ENCODE data around the gene VSTM2B.

VSTM2B gene

DNA sequence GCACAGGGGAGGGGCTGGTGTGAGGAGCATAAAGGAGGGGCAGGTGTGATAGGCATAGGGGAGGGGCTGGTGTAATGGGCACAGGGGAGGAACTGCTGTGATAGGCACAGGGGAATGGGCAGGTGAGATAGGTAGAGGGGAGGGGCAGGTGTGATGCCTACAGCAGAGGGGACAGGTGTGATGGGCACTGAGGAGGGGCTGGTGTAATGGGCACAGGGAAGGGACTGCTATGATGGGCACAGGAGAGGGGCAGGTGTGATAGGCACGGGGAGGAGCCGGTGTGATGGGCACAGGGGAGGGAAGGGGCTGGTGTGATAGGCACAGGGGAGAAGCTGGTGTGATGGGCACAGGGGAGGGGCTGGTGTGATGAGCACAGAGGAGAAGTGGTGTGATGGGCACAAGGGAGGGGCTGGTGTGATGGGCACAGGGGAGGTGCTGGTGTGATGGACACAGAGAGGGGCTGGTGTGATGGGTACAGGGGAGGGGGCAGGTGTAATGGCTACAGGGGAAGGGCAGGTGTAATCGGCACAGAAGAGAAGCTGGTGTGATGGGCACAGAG lies 40.8 kb downstream of the VSTM2B start:
- DNase-seq (ENCODE audit: low read depth) = no peak

DNA sequence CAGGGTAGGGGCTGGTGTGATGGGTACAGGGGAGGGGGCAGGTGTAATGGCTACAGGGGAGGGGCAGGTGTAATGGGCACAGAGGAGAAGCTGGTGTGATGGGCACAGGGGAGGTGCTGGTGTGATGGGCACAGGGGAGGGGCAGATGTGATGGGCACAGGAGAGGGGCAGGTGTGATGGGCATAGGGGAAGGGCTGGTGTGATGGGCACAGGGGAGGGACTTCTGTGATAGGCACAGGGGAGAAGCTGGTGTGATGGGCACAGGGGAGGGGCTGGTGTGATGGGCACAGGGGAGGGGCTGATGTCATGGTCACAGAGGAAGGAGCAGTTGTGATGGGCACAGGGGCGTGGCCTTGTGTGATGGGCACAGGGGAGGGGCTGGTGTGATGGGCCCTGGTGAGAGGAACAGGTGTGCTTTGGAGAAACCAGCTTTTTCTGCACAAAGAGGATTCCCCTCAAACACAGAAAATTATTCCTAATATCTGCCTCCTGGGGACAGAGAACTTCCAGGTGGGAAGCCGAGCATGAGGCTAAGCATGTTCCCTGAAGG lies 41.6 kb downstream of the VSTM2B start:
- no peak for DNase-seq (ENCODE audit: low read depth)

DNA sequence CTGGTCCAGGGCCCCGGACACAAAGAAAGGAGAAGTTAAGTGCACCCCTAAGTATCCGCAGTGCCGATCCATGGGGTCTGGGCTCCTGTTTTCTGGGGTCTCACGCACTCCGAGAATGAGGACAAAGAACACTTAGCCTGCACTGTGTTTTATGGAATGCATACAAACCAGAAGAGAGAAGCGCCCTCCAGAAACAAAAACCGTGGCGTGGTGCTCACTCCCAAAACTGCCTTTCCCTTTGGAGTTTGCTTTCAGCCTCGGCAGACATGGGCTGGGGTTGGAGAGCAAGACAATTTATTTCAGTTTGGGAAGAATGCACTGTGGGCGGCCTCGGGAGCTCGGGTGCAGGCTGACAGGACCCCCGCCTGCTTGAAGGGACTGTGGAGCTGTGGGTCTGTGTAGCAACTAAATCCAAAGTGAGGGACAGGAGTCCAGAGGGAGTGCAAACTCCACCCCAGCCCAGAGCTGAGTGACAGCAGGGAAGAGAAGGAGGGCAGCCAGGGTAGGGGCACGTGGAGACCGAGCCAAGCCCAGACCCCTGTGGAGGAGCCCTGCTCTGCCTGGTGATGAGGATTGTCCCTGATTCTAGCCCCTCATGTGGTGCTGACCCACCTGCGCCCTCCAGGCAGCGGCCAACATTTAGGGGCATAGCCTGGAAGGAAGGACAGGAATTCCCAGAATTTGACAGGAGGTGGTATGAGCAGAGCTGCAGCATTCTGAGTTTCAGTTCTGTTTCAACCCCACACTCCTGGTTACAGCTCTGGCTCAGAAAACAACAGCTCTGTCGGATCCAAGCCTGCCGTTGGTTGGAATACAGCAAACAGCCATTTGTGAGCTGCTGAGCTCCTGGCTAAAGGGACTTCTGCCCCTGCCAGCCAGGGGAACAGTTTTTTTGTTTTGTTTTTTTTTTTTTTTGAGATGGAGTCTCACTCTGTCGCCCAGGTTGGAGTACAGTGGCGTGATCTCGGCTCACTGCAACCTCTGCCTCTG lies 42.5 kb downstream of the VSTM2B start:
- no peak for DNase-seq (ENCODE audit: low read depth)

DNA sequence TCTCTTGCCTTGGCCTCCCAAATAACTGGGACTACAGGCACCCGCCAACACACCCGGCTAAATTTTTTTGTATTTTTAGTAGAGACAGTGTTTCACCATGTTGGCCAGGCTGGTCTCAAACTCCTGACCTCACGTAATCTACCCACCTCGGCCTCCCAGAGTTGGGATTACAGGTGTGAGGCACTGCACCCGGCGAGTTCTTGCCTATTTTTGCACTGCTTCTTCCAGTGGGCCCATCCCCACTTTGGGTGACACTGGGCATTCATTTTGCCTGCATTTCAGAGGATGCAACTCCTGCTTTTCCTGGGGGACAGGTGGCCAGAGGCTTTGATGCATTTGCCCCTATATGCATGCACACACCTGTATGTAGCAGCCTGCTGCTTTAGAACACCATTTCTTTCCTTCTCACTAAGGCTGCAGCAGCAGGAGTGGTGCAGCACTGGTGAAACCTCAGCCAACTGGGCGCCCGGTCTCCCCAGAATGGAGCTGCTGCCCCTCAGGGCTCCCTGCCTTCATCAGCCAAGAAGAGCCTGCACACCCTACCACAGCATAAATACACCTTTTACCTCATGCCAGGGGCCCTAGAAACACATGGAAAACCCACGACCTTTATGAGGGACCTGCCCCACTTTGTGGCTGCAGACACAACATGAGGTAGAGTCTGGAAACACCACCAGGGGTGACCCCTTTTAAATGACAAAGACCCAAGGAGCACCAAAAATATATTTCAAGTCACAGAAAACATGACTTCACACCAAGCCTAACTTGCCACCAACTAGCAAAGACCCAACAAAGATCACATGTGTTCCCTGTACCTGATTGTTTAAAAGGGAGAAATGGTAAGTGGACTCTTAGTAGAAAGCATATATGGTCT lies 43.5 kb downstream of the VSTM2B start:
- DNase-seq (ENCODE audit: low read depth) = no peak

DNA sequence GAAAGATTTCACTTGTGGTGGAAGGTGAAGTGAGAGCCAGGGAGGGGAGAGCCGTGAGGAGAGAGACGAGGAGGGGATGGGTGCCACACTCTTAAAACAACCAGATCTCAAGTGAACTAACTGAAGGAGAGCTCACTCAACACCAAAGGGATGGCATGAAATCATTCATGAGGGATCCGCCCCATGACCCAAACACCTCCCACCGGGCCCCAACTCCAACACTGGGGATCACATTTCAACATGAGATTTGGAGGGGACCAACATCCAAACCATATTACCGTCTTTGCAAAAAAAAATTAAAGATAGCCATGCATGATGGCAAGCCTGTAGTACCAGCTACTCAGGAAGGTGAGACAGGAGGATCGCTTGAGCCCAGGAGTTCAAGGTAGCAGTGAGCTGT lies 45.4 kb downstream of the VSTM2B start:
- no peak for DNase-seq (ENCODE audit: low read depth)

DNA sequence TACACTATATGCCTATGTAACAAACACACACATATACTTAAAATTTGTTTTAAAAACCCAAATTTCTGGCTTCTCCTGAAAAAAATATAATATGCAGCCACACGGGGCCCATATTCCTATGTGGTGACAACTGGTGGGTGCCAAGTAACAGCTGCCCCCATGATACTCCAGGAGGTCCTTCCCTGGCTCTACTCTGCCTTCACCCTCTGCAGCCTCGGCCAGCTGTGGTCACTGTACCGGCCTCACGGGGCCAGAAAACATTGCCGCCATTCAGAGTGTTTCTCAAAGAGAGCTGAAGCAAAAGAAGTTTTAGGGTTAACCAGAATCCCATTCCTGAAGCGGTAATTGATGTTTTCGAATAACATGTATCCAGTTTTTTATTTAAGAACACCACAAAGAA lies 47.7 kb downstream of the VSTM2B start:
- DNase-seq (ENCODE audit: low read depth) = no peak

DNA sequence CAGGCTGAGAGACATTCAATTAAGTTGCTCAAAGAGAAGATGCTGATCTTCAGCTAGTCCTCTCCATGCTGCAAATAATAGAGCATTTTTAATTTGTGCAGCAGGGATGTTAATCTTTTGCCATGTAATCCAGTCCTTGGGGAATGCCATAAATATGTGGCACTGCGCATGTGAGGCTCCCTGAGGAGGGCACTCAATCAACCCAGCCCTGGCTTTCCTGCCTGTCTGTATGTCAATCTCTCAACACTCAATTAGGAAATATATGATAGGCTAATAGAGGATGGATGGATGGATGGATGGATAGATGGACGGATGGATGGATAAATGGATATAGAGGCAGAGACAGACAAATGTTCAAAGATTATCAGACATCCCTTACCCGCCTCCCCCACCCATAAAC lies 48.7 kb downstream of the VSTM2B start:
- no peak for DNase-seq (ENCODE audit: low read depth)

DNA sequence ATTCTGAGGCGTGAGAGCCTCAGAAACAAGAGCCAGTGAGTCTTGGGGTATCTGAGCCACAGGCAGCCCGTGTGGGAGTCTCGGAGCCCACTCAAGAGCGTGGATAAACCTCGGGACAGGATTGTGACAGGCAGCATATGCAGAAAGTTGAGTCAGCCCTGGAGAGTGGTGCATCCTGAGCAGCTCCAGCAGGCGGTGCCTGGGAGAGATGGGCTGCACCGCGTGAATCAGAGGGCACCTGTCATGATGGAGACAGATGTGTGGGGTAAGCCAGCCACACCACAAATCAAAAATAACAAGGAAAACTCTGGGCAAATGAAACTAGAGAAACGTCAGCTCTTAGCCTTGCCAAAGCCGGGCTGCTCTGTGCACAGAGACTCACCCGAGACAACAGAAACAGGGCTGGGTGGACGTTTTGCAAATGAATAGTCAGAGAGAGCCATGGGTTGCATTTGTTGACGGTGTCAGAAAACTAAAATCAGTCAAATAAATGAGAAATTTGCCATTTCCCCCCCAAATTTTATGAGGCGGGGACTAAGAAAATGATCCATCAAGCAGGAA lies 50.3 kb downstream of the VSTM2B start:
- no peak for DNase-seq (ENCODE audit: low read depth)

DNA sequence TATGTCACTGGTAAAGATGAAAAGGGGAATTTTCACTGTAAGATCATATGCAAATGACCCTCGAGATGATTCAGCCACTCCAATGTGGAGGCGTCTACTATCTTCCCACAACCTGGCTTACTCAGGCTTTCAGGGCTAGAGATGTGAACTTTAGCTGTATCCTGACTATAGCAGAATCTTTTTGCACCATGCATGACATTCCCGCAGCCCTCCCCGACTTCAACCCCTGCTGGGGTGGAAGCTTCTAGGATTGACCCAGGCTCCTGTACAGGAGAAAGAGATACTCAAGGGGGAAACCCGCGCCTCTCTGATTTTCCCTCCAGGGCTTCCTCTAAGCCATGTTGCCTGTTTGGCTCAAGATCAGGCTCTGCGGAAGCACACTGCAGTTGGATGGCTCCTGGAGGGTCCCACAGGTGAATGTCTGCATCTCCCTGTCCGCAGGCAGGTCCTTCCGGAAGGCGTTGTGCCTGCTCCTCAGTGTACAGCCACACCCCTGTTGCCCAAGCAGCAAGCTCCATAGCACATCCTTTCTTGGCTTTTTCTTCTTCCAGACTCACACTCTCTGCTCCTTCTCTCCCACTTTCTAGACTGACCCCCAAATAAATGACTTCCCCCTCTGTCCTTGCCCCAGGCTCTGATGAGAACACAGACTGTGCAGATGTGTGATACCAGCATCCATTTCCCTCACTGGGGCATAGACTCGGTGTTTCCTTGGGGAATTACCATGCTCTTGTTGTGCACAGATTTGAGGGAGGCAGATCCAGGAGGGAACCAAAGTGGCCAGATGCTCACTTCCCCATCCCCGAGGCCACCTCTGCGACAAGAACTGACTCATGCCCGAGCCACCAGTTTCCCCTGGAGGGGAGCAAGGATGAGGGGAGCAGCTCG lies 51.2 kb downstream of the VSTM2B start:
- DNase-seq (ENCODE audit: low read depth) = peak; percentile 33

DNA sequence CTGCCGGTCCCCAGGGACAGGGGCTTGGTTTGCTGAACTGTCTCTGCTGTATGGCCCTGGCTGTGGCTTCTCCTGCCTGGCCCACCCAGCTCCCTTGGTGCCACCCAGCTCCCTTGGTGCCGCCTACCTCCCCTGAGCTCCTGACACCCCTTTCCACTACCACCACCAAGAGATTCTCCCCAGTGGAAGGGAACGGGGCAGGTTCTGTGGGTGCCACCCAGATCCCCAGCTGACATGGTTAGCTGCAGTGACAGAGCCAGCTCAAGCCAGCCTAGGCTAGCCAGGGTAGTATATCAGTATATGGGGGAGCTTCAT lies 51.8 kb downstream of the VSTM2B start:
- no peak for DNase-seq (ENCODE audit: low read depth)

DNA sequence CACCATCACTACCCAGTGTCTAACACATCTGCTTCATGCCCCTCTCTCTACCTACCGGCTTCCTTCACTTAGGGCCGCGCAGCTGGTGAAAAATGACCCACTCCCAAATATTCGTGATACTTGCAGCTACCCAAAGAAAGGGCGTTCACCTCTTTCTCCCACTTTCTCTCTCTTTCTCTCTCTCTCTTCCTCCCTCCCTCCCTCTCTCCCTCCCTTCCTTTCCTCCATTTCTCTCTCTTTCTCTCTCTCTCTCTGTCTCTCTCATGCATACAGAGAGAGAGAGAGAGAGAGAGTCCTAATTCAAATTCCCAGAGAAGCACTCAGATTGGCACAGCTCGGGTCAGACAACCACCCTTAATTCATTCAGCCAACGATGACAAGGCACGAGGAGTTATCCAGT lies 52.6 kb downstream of the VSTM2B start:
- DNase-seq (ENCODE audit: low read depth) = no peak

DNA sequence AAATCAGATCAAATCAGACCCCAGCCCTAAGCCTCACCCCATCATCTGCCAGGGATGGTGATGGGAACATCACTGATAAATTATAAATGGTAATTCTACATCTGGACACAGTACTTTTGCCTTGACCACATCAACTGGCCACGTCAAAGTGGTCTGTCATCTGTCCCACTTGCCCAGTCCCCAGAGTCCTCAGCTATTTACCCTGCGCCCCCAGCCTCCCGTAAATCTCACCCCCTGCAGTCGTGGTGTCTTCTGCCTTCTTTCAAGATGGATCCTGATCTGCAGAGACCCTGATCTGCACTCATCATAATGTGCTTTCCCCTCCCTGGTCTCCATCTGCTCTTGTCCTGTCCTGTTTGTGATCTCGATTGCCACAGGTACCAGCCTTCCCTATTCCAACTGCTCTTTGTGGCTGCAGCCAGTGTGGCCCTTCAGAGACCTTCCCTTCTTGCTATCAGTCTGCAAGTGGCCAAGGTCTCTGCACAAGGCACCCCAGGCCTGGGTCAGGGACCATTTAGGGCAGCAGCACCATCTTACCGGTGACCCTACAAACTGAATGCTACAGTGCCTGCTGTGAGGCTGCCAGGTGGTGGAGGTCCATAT lies 53.6 kb downstream of the VSTM2B start:
- no peak for DNase-seq (ENCODE audit: low read depth)

DNA sequence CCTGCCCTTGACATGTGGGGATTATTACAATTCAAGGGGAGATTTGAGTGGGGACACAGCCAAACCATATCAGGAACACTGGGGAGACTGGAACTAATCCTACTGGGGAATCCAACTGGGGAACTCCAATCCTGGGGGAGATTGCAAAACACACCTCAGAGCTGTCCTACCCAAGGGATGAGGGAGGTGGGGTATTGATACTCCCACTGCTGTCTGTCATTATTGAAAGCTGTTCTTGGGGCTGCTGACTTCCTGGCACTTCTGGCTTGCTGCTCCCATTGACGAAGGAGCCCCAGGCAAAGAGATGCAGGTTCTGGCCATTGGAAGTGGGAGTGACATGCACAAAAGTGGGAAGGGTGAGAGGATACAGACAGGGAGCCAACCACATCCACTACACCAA lies 55.6 kb downstream of the VSTM2B start:
- no peak for DNase-seq (ENCODE audit: low read depth)

DNA sequence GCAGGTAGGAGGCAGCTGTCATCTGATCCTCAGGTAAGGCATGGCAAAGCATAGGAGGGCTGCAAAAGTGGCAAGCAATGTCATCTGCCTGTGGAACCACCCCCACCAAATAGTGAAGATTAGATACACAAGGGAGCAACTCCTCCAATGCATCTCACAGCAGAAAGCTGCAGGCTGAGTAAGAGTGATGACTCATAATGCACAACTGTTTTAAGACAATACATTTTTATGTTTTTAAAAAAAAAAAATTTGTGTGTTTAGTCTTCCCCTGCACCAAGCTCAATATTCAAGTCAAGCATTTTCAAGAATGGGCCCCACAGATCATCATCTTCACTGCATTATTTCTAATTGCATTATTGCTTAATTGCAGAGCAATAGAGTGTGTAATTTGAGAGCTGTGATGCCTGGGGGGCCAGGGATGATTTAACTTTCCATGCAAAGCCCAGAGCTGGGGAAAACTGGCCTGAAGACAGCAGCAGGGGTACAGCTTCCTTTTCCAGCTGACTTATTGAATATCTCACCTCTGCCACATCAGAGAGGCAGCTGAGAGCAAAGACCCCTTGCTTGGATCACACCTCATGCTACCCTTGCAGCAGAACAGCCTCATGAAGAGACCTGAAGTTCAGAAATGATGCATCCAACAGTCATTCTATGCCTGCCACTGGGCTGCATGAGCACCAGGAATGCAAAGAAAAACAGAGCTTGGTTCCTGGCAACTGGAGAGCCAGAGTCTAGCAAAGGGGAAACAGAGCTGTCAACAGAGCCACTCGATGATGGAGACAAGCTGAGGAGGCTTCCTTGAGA lies 57.6 kb downstream of the VSTM2B start:
- no peak for DNase-seq (ENCODE audit: low read depth)

DNA sequence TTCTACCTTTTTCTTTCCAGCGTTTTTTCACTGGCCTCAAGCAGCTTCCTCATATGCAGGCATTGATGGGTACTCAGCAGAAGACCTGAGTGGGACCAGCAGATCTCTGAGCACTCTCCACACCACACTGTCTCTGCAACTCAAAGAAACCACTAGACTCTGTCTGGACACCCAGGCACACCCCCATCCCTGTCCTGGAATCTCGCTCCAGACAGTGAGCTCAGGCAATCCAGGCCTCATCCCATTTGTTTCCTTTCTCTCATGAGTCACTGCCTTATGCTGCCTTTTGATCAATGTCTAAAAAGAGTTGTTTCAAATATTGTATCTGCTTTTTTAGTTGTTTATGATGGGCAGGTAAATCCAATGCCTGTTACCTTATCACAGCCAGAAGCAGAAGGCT lies 60.6 kb downstream of the VSTM2B start:
- DNase-seq (ENCODE audit: low read depth) = no peak

DNA sequence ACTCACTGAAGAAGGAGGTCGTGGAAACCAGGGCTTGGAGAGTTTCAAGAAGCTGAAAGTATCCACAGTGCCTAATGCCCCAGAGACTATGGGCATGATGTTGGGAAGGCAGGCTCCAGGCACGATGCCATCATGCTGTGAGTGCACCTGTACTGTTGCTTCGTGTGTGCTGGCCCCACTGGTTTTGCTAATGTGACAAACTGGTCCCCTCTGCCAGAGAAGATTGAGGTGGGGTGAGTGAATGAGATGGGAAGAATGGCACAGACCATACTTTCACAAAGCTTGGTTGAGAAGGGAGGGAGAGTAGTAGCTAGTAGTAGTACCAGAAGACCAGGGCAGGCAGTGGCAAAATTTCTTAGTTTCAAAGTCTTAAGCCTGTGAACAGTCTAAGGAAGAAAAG lies 61.3 kb downstream of the VSTM2B start:
- DNase-seq (ENCODE audit: low read depth) = no peak

DNA sequence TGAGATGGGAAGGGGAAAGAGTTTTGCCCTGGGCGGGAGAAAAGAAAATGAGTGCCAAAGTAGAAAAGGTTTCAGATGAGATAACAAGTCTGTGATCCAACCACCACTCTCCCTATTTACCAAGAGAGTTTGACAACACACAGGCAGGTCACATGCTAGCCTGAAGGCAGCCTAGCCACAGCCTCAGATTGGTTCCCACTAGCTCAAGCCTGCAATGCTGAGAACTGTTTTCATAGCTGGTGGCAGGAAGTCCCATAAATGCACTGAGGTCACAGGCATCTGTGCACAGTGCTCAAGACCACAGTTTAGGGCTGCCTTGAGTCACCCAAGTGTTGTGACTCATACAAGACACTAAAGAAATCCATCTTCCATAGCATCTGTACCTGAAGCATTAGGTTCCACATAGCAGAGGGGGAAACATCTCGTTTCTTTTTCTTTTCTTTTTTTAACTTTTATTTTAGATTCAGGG lies 61.8 kb downstream of the VSTM2B start:
- DNase-seq (ENCODE audit: low read depth) = peak; percentile 41

DNA sequence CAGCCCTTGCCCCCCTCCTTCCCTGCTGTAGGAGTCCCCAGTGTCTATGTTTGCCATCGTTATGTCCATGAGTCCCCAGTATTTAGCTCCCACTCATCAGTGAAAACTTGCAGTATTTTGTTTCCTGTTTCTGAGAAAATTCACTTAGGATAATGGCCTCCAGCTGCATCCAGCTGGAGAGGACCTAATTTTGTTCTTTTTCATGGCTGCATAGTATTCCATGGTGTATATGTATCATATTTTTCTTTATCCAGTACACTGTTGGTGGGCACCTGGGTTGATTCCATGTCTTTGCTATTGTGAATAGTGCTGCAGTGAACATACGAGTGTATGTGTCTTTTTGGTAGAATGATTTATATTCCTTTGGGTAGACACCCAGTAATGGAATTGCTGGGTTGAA lies 62.3 kb downstream of the VSTM2B start:
- no peak for DNase-seq (ENCODE audit: low read depth)

DNA sequence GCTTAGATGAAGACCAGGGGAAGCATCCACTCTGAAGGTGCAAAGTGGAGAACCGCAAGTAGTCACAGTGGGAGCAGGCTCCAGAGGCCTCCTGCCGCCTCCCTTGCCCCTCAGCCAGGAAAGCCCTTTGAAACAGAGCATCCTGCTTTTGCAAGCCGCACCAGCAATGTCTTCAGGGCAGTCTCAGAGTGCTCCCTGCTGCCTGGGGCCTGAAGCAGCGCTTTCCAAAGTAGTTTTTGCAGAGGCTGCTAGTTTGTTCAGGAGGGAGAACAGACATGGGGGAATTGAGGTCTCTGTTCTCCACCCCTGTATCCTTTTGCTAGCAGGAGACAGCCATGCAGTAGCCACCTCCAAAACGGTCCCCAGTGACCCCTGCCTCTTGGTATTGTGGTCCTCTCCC lies 64.5 kb downstream of the VSTM2B start:
- DNase-seq (ENCODE audit: low read depth) = no peak

DNA sequence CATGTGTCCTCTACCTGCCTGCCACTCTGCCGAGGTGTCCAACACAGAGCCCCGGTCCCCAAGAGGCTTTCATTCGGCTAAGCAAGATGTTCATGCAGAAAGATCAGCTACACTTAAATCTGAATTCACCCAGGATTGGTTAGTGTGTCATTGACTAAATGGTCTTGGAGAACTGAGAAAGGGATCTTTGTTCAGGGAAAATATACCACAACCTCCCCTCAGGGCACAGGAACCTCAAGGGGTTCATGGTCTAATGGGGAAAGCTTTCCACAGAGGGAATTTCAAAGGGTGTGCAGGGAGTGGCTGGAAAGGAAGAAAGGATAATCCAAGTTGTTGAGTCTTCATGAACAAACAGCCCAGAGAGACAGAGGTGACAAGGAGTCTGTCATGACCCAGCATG lies 65.9 kb downstream of the VSTM2B start:
- no peak for DNase-seq (ENCODE audit: low read depth)
